ENCODE results near the gene PPM1L. TPM values are rescaled to one million over a fixed set of nuclear protein-coding genes. Genes with fewer than 3 reads are reported as not detected.

The PPM1L gene
- total RNA-seq, 1 donor from 2014 or later = 0.99 TPM

DNA sequence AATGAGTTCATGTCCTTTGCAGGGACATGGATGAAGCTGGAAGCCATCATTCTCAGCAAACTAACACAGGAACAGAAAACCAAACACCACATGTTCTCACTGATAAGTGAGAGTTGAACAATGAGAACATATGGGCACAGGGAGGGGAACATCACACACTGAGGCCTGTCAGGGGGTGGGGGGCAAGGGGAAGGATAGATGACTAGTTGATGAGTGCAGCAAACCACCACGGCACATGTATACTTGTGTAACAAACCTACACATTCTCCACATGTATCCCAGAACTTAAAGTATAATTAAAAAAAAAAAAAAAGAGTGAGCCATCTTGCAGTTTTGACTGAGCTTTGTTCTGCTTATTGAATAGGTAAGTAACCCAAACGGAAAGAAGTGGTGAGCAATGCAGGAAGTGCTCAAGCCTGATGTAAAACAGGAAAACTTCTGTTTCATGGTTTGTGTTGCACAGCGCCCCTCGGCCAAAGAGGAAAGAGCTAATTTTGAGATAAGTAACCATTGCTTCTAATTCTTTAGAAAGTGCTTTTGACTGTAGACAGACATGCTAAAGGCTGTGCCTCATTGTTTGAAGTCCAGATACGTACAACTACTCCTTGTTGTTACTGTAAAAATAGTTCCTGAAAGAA is 279.0 kb downstream of the PPM1L start:
- DNase-seq (ENCODE audit: low read depth in 2 of 2) = peak; percentile 65 to 87

DNA sequence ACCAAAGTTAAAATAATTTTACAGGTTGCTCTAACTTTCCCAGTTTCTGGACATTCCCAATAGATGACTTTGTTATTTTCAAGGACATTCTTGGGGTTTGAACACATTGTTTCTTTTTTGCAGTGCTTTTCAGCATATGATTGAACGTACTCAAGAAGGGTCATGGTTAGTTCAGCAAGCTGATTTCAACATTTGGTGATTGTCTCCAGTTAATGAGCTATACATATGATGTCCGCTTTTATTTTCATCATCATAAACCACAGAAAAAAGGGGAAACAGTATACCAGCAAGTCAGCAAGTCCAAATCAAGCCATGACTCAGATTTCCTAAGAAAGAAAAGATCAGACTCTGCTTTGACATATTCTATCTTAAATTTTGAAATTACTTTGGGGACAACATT is 279.7 kb downstream of the PPM1L start:
- DNase-seq (ENCODE audit: low read depth in 2 of 2) = peak in 1 of 2 donors; percentile 85

DNA sequence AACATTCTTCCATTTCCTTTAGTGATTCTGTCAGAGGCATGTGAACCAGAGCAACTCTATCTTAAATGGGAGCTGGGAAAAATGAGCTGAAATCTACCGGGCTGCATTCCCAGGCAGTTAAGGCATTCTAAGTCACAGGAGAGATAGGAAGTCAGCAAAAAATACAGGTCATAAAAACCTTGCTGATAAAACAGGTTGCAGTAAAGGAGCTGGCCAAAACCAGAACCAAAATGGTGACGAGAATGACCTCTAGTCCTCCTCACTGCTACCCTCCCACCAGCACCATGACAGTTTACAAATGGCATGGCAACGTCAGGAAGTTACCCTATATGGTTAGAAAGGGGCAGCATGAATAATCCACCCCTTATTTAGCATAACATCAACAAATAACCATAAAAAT is 282.7 kb downstream of the PPM1L start:
- DNase-seq (ENCODE audit: low read depth in 2 of 2) = peak; percentile 36 to 43

DNA sequence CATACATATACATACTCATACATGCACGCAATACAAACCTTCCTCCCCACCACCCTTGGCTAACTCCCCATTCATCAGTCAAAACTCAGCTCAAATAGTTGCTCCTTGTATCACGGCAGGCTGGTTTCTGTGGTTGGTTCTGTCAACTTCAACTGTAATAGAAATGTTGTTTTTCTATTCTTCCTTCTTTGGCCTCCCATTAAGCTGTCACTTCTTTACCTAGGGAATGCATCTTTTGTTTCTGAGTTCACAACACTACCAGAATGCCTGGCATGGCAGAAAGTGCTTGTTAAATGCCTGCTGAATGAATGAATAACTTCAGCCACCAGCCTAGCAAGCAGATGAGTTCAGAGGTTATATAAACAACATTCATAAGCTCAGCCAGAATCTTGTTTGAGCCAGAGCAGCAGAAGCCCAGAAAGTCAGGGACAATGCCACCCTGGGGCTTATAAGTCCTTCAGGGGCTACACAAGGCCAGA is 286.0 kb downstream of the PPM1L start:
- DNase-seq (ENCODE audit: low read depth in 2 of 2) = peak; percentile 6 to 15

DNA sequence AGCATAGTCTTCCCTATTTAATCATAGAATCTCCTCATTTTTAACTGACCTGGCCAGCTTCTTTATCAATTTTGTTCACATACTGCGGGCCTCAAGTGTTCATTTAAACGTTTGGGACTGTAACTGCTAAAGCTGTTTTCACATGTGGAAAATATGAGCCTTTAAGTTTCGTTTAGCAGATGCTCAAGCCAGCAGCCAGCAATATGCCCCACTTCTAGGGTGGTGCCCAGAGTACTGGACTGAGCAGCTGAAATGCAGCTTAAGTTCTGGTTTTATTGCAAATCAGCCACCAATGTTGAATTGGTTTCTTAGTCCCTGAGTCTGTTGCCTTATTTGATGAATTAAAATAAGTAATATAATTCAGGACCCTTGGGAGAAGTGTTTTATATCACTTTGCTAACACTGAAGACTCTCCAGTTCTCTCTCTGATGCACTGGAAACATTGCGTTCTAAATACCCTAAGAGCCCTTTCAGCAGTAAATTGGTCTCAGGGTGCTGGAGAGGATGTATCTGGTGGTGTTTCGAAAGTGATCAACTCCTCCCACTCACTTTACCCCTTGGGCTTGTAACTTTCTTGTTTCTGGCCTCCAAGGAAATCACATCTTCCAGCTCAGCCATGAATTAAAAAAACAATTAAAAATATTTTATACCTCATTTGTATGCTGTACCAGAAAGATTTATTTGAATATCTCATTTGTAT is 287.5 kb downstream of the PPM1L start:
- no peak for DNase-seq (ENCODE audit: low read depth in 2 of 2)

DNA sequence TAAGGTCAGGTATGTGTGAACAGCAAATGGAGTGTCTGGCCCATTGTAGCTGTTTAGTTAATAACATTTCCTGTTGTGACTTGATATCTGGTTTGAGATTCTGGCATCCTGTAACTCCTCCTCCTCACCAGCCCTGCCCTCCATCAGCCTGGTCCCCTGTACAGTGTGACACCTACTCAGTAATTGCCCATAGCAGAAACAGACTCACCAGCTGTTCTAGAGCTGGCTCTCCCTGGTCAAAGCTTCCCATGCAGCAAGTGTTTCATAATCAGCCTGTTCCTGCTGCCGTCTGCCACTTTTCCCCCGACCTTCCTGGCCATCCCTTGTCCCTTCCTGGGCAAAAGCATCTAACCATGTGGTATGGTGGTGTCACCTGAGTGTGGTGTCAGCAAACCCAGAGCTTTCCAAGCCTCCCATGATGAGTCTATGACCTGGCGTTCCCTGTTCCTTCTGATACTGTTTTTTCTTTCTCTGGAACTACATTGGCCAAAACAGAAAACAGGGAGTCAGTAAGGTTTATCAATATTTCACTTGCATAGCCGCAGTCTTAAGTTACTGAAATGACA is 293.7 kb downstream of the PPM1L start:
- DNase-seq (ENCODE audit: low read depth in 2 of 2) = no peak

DNA sequence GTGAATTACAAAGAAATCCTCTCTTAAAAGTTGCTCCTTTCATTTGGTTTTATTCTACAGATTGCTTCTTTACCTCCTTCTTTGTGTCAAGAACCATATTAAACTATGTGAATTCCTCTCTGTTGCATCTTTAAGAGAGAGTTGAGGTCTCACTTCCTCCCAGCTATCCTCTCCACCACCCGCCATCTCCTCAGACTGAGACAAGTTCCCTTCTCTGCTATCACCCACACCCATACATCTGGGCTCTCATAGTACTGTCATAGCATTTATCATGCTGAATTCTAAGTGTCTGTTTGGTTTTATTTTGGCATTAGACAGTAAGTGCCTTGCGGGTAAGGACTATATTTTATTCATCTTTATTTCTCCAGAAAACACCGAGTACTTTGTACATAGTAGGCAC is 294.9 kb downstream of the PPM1L start:
- no peak for DNase-seq (ENCODE audit: low read depth in 2 of 2)

DNA sequence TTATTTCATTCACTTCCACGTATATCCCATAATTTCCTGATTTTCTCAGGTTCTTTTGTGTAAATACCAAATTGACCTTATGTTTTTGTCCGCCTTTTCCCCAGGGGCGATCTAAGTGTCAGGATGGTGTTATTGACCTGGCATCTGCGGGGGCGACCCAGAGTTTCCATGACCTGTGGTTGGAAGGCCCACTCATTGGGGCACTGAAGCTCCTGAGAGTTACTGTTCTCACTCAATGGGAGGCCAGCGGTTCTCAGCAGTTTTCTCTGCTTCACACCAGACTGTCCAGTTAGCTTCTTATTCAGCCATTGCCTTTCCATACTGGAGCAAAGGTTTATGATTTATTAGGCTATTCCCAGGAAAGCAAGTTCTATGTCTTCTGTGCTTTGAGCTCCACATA is 295.8 kb downstream of the PPM1L start:
- DNase-seq (ENCODE audit: low read depth in 2 of 2) = no peak

DNA sequence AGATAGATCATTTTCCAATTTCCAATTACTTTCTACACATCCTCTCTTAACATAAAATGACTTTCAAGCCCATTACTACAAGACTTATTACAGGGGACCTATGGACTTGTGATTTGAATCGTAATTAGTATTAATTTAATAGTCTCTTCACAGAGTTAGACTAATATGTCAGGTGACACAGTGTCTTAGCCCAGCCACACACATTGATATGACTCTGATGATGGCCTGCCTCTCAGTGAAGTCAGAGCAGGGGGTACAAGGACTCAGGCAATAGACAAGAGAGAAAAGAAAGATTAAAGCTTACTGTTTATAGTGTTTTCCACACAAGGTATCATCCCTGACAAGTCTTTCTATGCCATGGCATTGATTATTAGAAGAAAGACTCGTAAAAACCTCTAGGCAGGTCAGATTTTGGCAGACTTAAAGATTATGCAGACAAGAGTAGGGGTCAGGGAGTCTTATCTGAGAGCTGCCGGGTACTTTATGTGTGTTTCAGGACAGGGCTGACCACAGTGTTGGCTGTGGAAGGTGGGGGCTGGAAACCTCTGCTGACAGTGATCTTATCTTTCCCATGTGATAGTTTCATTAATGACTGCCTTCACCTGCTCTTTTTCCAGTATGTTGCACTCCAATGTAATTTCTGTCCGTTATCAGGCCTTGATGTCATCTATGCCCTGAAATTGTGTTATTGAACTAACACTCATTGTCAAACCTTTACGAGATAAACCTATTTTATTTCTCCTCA is 299.0 kb downstream of the PPM1L start:
- no peak for DNase-seq (ENCODE audit: low read depth in 2 of 2)

DNA sequence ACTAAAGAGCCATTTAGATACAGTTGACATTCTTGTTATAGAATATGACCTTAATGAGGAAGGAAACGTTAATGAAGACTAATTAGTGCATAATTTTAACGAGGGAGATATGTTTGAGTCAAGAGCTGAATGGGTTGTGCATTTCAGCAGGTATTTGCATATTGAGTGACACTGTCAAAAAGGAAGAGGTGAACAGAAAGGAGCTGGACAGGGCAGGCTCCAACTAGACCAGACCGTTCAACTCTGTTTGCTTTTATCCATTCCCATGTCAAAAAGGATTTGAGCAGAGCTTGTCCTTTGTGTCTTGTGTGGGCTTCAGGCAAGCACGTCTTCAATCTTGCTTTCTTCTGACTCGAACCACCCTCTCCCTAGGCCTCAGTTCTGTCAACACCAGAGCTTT is 308.4 kb downstream of the PPM1L start:
- no peak for DNase-seq (ENCODE audit: low read depth in 2 of 2)

DNA sequence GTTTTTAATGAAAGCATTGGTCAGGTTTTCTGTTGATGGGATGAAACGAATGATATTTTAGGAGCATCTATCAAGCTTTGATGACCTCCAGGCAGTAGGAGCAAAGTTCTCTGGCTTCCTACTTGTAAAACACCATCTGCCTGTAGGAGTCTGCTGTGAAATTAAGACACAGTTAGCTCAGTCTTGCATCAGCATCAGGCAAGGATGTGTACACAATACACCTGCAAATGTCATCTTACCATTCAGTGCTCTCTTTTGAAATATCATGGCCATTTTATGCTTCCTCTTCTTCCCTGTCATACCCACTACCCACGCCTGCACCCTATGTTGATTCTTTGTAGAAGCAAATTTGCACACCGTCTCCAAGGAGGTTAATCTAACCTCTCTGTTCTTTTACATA is 310.9 kb downstream of the PPM1L start:
- no peak for DNase-seq (ENCODE audit: low read depth in 2 of 2)

DNA sequence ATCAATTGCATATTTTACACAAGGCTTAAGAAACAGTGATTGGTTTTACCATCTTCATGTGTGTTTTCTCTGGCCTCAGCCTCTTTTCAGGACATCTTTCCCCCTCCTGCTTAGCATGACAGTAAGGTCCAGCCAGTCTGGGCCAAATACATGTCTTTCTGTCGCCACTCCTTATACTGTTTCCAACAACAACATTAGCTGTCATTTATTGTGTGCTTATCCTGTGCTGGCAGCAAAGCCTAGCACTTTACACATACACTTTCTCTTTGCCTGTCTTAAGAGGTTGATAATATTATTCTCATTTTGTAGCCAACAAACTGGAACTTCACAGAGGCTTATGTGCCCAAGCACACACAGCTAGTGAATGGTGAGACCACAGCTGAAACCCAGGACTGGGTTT is 311.3 kb downstream of the PPM1L start:
- peak in 1 of 2 donors; percentile 13 for DNase-seq (ENCODE audit: low read depth in 2 of 2)

DNA sequence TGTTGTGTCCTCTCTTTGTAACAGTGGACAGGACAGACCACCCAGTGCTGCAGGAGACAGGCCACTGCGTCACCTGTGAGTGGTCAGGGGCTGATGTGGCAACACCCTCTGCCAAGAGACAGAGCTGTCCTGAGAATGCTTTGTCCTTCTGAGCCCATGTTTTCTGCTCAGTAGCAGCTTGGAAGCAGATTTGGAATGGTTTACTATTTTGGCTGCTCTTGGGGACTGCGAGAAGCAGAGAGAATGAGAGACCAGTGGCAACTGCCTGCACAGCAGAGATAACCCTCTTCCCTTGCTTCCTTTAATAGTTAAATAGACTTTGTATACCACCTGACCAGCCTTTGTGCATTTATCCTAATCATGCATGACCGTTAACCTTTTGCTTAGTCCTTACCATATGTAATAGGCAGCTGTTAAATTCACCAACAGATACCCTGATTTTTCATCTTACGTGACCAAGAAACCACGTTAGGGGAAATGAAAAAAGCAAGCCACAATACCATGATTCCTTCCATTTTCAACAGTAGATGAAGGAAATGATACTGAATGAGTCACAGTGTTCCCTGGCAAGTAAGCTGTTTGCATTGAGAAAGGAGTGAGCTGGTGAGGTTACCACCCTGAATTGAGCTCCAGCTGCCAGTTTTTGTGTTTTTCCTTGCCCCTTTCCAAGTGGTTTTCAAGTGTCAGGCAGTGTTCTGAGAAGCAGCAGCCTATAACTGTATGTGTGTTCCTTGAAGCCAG is 313.6 kb downstream of the PPM1L start:
- DNase-seq (ENCODE audit: low read depth in 2 of 2) = peak; percentile 51 to 93

DNA sequence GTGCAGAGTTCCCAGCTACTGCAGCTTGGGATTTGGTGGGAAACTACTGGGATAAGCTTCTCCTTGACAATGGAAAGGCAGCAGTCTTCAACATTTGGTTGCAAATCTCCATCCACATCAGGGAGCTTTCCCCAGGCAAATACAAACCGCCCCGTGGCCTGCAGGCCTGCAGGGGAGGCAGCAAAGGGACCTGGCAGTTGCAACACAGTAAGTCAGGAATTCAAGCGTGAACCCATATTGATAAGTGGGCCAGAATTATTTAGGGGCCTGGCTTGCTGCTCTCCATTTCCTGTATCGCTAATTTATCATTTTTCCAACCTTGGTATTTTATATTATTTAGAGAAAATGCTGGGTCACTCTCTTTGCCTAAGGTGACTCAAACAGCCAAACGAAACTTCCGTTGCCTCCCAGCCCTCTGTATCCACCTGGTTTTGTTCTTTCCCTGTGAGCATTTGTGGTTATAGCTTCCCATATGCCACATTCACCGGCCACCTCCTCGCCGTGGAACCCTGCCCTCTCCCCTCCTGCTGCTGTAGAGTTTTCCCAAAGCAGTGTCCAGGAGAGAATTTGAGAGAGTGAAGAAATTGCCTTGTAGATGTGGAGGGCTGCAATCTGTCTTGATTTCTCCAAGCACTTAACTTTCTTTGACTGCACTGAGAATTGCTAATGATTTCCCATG is 314.4 kb downstream of the PPM1L start:
- DNase-seq (ENCODE audit: low read depth in 2 of 2) = peak in 1 of 2 donors; percentile 8

DNA sequence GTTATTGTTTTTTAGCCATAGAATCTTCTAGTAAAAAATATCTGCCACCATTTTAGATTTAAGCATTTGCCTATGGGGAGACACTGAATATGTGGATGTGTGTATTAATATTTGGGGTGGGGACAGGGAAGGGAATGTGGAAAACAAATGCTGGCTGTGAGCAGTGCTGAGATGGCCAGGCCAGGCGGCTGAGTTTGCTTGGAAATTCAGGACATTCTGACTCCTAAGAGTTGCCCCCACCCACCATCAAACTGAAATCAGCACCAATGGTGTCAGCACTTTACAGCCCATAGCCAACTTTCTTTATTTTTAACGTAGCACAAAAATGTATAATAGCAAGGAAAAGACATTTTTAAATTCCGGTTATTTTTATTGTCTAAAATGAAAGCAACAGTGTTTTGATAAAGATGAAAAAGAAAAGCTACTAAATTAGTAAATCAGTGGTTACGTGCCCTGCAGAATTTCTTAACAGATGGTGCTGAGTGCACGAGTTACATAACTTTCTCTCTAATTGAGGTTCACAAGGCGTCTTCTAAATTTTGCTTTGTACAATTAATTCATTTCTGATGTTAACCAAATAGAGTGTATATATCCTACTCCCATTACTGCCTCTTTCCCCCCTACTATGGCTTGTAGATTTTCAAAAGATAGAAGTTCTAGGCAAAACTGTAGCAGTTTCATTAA is 315.1 kb downstream of the PPM1L start:
- DNase-seq (ENCODE audit: low read depth in 2 of 2) = no peak

DNA sequence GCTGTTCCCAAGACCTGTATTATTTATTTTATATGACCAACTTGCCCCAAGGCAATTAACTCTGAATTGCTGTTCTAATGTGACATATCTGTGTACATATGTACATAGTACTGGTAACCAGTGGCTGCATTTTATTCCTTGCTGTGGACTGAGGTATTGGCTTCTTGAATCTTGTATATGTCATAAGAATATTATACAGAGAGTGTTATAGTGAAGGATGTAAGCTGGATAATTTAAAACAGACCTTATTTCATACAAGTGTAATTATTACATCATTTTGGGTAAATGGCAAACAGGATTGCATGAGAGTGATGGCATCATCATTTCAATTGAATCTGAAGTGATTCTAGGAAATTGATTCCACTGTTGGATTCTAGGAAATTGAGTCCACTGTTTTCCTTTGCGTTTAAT is 316.2 kb downstream of the PPM1L start:
- DNase-seq (ENCODE audit: low read depth in 2 of 2) = no peak

DNA sequence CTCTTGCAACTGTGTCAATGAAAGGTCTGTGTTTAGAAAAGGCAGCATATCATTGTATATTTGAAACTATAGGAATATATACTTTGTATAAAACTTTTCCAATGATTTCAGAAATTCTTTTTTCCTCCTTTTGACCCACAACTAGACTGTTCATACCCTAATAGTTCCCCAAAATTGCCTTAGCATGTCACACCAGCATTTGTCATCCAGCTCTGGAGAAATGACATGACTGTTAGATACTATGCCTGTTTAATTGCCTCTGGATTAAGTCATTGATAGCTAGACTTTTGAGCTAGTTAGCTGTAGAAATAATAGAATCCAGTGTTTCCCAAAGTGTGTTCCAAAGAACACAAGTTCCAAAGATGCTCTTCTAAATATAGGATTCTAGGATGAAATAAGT is 316.7 kb downstream of the PPM1L start:
- DNase-seq (ENCODE audit: low read depth in 2 of 2) = no peak

DNA sequence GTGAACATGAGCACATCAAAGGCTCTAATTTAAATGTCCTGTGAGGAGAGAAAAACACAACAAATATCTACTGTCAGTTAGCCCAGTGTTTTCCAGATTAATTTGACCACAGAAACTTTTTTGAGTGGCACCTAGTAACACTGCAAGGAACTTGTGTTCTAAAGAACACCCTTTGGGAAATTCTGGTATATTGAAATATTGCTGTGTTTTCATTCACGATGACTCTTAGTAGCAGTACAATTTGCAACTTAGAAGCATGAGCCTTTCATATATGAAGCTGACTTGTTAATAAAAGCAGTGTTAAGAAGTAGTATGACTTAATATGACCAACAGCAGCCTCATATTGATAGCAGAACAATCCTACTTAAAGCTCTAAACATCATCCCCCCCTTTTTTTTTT is 317.1 kb downstream of the PPM1L start:
- no peak for DNase-seq (ENCODE audit: low read depth in 2 of 2)

DNA sequence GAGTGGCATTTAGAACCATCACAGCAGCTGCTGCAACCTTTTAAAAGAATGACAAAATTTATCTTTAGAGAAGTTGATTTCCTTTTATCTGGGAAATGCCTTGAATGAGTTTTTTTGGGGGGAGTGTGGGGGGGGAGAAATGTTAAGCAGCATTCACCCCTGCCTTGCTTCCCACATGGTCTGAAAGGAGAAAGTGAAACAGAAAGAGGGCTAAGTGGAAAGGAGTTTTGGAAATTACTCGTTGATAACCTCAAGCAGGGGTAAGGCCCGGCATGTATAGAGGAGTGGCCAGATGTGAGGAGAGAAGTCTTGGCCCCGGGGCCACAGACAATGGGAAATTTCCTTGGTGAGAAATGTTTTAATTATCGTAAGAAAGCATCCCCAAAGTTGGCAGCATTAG is 325.6 kb downstream of the PPM1L start:
- peak in 1 of 2 donors; percentile 17 for DNase-seq (ENCODE audit: low read depth in 2 of 2)

DNA sequence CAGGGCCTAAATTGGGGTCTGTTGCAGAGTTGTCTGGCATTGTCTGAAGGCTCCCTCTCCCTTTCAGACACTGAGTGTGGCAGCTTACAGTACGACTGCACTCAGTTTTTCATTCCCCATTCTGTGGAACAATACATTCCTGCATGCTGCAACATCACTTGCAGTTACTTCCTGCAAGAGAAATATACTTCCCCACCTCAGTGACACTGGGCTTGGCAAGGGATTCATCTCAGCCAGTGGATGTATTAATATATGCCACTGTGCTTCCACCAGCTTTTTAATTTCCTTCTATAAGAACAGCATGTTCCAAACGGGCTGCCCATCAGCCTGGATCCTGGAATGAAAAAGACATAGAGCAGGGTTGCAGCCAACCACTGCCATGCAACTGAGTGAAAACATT is 326.0 kb downstream of the PPM1L start:
- peak; percentile 19 to 53 for DNase-seq (ENCODE audit: low read depth in 2 of 2)
